Measurements from ENCODE around the gene TENM4. TPM values are rescaled to one million over a fixed set of nuclear protein-coding genes. Genes with fewer than 3 reads are reported as not detected.

TENM4 gene
- total RNA-seq, 1 donor from 2014 or later = not detected

GRCh38 chr11:79013509-79013908 is 427.3 kb downstream of the TENM4 start:
- H3K4me3 Mint-ChIP-seq = no peak overlapping the region

GRCh38 chr11:79011357-79011756 is 429.5 kb downstream of the TENM4 start:
- H3K4me1 Mint-ChIP-seq = no peaks in the 10 kb centered on the region
- H3K27ac Mint-ChIP-seq = no peak overlapping the region
- intact Hi-C loops (cut with micrococcal nuclease) = no loop called here
- H3K9me3 Mint-ChIP-seq = no peaks in the 10 kb centered on the region
- H3K4me3 Mint-ChIP-seq = no peak overlapping the region
- no peaks in the 10 kb centered on the region for H3K27me3 Mint-ChIP-seq
- H3K36me3 Mint-ChIP-seq (ENCODE audit: low read depth) = no peaks in the 10 kb centered on the region
- DNase-seq = no peak

More at GRCh38 chr11:79013509-79013908, 427.3 kb downstream of the TENM4 start:
- Mint-ChIP-seq H3K27ac (no peak overlapping the region), H3K27me3 (peaks cover 7% of the 10 kb centered on the region), H3K4me1 (no peaks in the 10 kb centered on the region), H3K9me3 (no peaks in the 10 kb centered on the region), H3K36me3 (ENCODE audit: low read depth) (no peaks in the 10 kb centered on the region)
- no peak for DNase-seq
- intact Hi-C loops (cut with micrococcal nuclease) = no loop called here

- DNase-seq = no peak
- Mint-ChIP-seq H3K36me3 (ENCODE audit: low read depth) (no peaks in the 10 kb centered on the region), H3K27ac (no peak overlapping the region), H3K27me3 (no peaks in the 10 kb centered on the region), H3K9me3 (no peaks in the 10 kb centered on the region), H3K4me3 (no peak overlapping the region), H3K4me1 (no peaks in the 10 kb centered on the region)
- intact Hi-C loops (cut with micrococcal nuclease) = no loop called here
These were observed 432.9 kb downstream of the TENM4 start for GRCh38 chr11:79007771-79008402.

- no peaks in the 10 kb centered on the region for H3K36me3 Mint-ChIP-seq (ENCODE audit: low read depth)
- no peaks in the 10 kb centered on the region for H3K27me3 Mint-ChIP-seq
- no peak for DNase-seq
- intact Hi-C loops (cut with micrococcal nuclease) = no loop called here
- no peak overlapping the region for H3K4me3 Mint-ChIP-seq
- H3K27ac Mint-ChIP-seq = no peak overlapping the region
- no peaks in the 10 kb centered on the region for H3K4me1 Mint-ChIP-seq
- H3K9me3 Mint-ChIP-seq = no peaks in the 10 kb centered on the region
These were observed 434.0 kb downstream of the TENM4 start for GRCh38 chr11:79006854-79007253.

- no peak for DNase-seq
- no peaks in the 10 kb centered on the region for H3K27me3 Mint-ChIP-seq
- intact Hi-C loops (cut with micrococcal nuclease) = no loop called here
- H3K4me1 Mint-ChIP-seq = no peaks in the 10 kb centered on the region
- no peak overlapping the region for H3K4me3 Mint-ChIP-seq
- peaks cover 3% of the 10 kb centered on the region for H3K9me3 Mint-ChIP-seq
- no peaks in the 10 kb centered on the region for H3K36me3 Mint-ChIP-seq (ENCODE audit: low read depth)
- no peak overlapping the region for H3K27ac Mint-ChIP-seq
These were observed 444.8 kb downstream of the TENM4 start for GRCh38 chr11:78996007-78996406.

- Mint-ChIP-seq H3K4me3 (no peak overlapping the region), H3K27me3 (no peaks in the 10 kb centered on the region), H3K27ac (no peak overlapping the region), H3K9me3 (peaks cover 3% of the 10 kb centered on the region), H3K4me1 (no peaks in the 10 kb centered on the region), H3K36me3 (ENCODE audit: low read depth) (no peaks in the 10 kb centered on the region)
- intact Hi-C loops (cut with micrococcal nuclease) = no loop called here
- no peak for DNase-seq
These were observed 445.7 kb downstream of the TENM4 start for GRCh38 chr11:78995171-78995570.

- no peak for DNase-seq
- Mint-ChIP-seq H3K4me3 (no peak overlapping the region), H3K9me3 (peaks cover 3% of the 10 kb centered on the region), H3K27ac (no peak overlapping the region), H3K36me3 (ENCODE audit: low read depth) (no peaks in the 10 kb centered on the region), H3K27me3 (no peaks in the 10 kb centered on the region), H3K4me1 (no peaks in the 10 kb centered on the region)
- intact Hi-C loops (cut with micrococcal nuclease) = no loop called here
These were observed 446.9 kb downstream of the TENM4 start for GRCh38 chr11:78993802-78994430.

- H3K4me1 Mint-ChIP-seq = no peaks in the 10 kb centered on the region
- no peaks in the 10 kb centered on the region for H3K27me3 Mint-ChIP-seq
- H3K9me3 Mint-ChIP-seq = no peaks in the 10 kb centered on the region
- no peaks in the 10 kb centered on the region for H3K36me3 Mint-ChIP-seq (ENCODE audit: low read depth)
- no peak overlapping the region for H3K27ac Mint-ChIP-seq
- no peak for DNase-seq
- intact Hi-C loops (cut with micrococcal nuclease) = no loop called here
- H3K4me3 Mint-ChIP-seq = no peak overlapping the region
These were observed 449.1 kb downstream of the TENM4 start for GRCh38 chr11:78991681-78992080.

GRCh38 chr11:78990261-78990660 is 450.6 kb downstream of the TENM4 start:
- H3K27ac Mint-ChIP-seq = no peak overlapping the region
- no peaks in the 10 kb centered on the region for H3K4me1 Mint-ChIP-seq
- H3K27me3 Mint-ChIP-seq = no peaks in the 10 kb centered on the region
- intact Hi-C loops (cut with micrococcal nuclease) = no loop called here
- no peak overlapping the region for H3K4me3 Mint-ChIP-seq
- no peaks in the 10 kb centered on the region for H3K9me3 Mint-ChIP-seq
- no peak for DNase-seq
- H3K36me3 Mint-ChIP-seq (ENCODE audit: low read depth) = no peaks in the 10 kb centered on the region

- intact Hi-C loops (cut with micrococcal nuclease) = no loop called here
- Mint-ChIP-seq H3K4me1 (no peaks in the 10 kb centered on the region), H3K27ac (no peak overlapping the region), H3K9me3 (no peaks in the 10 kb centered on the region), H3K36me3 (ENCODE audit: low read depth) (no peaks in the 10 kb centered on the region), H3K27me3 (no peaks in the 10 kb centered on the region), H3K4me3 (no peak overlapping the region)
- DNase-seq = no peak
These were observed 453.1 kb downstream of the TENM4 start for GRCh38 chr11:78987748-78988147.

- Mint-ChIP-seq H3K4me3 (no peak overlapping the region), H3K27me3 (no peaks in the 10 kb centered on the region), H3K36me3 (ENCODE audit: low read depth) (no peaks in the 10 kb centered on the region), H3K9me3 (no peaks in the 10 kb centered on the region), H3K27ac (no peak overlapping the region), H3K4me1 (no peaks in the 10 kb centered on the region)
- DNase-seq = no peak
- intact Hi-C loops (cut with micrococcal nuclease) = no loop called here
These were observed 454.5 kb downstream of the TENM4 start for GRCh38 chr11:78986305-78986704.

GRCh38 chr11:78985663-78986062 is 455.2 kb downstream of the TENM4 start:
- no peaks in the 10 kb centered on the region for H3K36me3 Mint-ChIP-seq (ENCODE audit: low read depth)
- H3K4me3 Mint-ChIP-seq = no peak overlapping the region
- H3K27ac Mint-ChIP-seq = no peak overlapping the region
- no peaks in the 10 kb centered on the region for H3K9me3 Mint-ChIP-seq
- no peaks in the 10 kb centered on the region for H3K27me3 Mint-ChIP-seq
- DNase-seq = no peak
- intact Hi-C loops (cut with micrococcal nuclease) = no loop called here
- H3K4me1 Mint-ChIP-seq = no peaks in the 10 kb centered on the region

- Mint-ChIP-seq H3K27me3 (no peaks in the 10 kb centered on the region), H3K27ac (no peak overlapping the region), H3K4me3 (no peak overlapping the region), H3K36me3 (ENCODE audit: low read depth) (no peaks in the 10 kb centered on the region), H3K9me3 (peaks cover 1% of the 10 kb centered on the region), H3K4me1 (no peaks in the 10 kb centered on the region)
- intact Hi-C loops (cut with micrococcal nuclease) = no loop called here
- no peak for DNase-seq
These were observed 458.4 kb downstream of the TENM4 start for GRCh38 chr11:78982473-78982872.

GRCh38 chr11:78981153-78981552 is 459.7 kb downstream of the TENM4 start:
- intact Hi-C loops (cut with micrococcal nuclease) = no loop called here
- Mint-ChIP-seq H3K36me3 (ENCODE audit: low read depth) (no peaks in the 10 kb centered on the region), H3K4me3 (no peak overlapping the region), H3K27ac (no peak overlapping the region), H3K27me3 (no peaks in the 10 kb centered on the region), H3K9me3 (peaks cover 3% of the 10 kb centered on the region), H3K4me1 (no peaks in the 10 kb centered on the region)
- no peak for DNase-seq

- no peaks in the 10 kb centered on the region for H3K4me1 Mint-ChIP-seq
- no peak overlapping the region for H3K27ac Mint-ChIP-seq
- H3K9me3 Mint-ChIP-seq = peaks cover 3% of the 10 kb centered on the region
- H3K27me3 Mint-ChIP-seq = no peaks in the 10 kb centered on the region
- intact Hi-C loops (cut with micrococcal nuclease) = no loop called here
- no peak for DNase-seq
- no peak overlapping the region for H3K4me3 Mint-ChIP-seq
- no peaks in the 10 kb centered on the region for H3K36me3 Mint-ChIP-seq (ENCODE audit: low read depth)
These were observed 462.0 kb downstream of the TENM4 start for GRCh38 chr11:78978831-78979230.
